ENCODE results near the gene NBDY.

NBDY gene

DNA sequence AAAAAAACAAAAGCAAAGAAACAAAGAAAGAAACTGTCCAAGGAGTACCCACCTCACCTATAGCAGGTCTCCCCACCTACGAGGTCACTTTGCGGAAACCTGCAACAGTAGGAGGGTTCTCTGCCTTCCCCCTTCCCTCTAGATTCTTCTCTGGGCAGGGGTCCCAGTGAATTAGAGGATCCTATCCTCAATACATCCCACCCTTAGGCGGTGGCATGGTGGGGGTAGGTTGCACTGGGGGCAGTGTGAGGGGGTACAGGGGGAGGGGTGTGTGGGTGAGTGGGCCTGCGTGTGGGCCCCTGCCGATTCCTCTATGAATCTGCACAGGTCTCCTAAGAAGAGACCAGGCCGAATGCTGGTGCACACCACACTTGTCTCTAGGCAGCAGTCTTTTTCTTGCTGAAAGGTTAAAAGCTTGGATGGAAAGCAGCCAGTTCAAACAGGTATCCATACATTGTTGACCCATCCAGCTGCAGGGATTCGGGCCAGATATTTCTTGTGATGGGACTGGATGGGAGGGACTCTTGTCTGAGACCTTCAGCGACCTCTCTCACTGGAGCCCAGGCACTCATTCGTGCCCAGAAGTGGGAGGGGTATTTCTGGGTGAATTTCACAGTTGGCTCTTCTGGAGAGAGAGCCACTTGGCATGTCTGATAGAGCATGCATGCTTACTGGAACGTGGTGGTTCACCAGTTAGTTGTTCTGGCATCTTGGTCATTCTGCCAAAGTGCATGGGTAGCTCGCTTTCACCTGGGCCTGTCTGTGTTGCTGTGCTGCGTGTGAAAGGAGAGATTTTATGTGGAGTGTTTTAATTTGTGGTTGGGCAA is 65.6 kb downstream of the NBDY start:
- Histone ChIP-seq H3K27me3 (ENCODE audit: control insufficient read depth, insufficient read depth, low read length) (no peaks in the 10 kb centered on the region), H3K27ac (ENCODE audit: low read length) (no peak overlapping the region), H3K4me1 (ENCODE audit: control insufficient read depth, insufficient read depth, low read length) (no peaks in the 10 kb centered on the region), H3K9me3 (ENCODE audit: control insufficient read depth, insufficient read depth, low read length) (no peaks in the 10 kb centered on the region), H3K36me3 (ENCODE audit: control insufficient read depth, insufficient read depth, low read length) (no peaks in the 10 kb centered on the region), H3K4me3 (ENCODE audit: low read length) (no peak overlapping the region)
- WGBS (ENCODE audit: insufficient coverage, insufficient read length): no CpG with 5 or more reads among the region's 12 CpGs
- DNase-seq (ENCODE audit: low read depth, low spot score): no peak

DNA sequence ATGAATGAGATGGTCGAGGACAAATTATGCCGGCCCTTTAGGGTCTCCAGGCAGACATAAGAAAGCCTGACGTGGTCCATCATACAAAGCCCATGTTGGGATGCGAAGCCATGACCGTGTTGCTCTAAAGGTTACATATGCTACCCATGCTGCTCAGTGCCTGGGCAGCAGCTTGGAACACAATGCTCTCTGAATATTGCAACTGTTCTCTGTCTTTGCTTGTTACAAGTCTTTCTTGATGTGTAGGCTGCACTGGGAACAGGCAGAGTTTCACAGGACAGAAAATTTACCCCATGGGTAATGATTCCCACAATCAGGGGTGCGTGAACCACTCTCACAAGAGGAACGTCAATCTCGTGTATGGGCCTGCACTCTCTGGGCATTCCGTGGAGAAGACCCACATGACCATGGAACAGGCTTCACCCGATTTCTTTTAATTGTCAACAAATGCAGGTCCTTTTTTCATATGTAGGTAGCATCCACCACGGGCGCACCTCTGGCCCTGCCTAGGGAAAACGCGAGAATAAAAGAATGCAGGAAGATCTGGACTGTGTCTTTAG is 66.3 kb downstream of the NBDY start:
- no peaks in the 10 kb centered on the region for H3K4me1 ChIP-seq (ENCODE audit: control insufficient read depth, insufficient read depth, low read length)
- no peak overlapping the region for H3K4me3 ChIP-seq (ENCODE audit: low read length)
- WGBS (ENCODE audit: insufficient coverage, insufficient read length): no CpG with 5 or more reads among the region's 14 CpGs
- DNase-seq (ENCODE audit: low read depth, low spot score): no peak
- no peak overlapping the region for H3K27ac ChIP-seq (ENCODE audit: low read length)
- no peaks in the 10 kb centered on the region for H3K9me3 ChIP-seq (ENCODE audit: control insufficient read depth, insufficient read depth, low read length)
- no peaks in the 10 kb centered on the region for H3K36me3 ChIP-seq (ENCODE audit: control insufficient read depth, insufficient read depth, low read length)
- H3K27me3 ChIP-seq (ENCODE audit: control insufficient read depth, insufficient read depth, low read length): no peaks in the 10 kb centered on the region

DNA sequence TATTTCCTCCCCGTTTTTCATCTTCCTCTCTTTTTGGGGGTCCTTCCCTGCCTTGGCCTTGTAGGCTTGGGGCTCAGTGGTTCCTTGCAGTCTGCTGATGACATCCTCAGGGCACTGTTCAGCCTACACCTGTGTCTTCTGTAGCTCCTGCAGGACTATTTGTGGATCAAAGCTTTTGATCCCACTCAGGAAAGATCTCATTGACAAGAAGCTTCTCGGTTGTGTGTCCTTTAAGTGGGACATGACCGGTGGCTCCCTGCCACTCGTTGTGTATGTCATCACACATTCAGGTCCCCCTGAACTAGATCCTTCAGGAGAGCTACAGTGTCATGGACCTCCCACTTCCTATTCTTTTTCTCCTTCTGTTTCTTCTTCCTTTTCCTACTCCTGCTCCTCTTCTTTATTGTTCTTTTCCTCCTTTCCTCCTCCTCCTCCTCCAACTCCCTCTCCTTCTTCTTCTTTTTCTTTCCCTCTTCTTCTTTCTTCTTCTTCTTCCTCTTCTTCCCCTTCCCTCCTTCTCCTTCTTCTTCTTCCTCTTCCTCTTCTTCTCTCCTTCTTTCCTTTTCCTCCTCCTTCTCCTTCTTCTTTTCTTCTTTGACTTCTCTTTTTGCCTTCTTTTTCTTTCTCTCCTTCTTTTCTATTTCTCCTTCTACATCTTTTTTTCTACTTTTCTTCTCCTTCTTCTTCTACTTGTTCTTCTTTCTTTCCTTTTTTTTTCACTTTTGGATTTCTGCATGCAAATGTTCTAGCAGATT is 67.8 kb downstream of the NBDY start:
- Histone ChIP-seq H3K27ac (ENCODE audit: low read length) (no peak overlapping the region), H3K27me3 (ENCODE audit: control insufficient read depth, insufficient read depth, low read length) (no peaks in the 10 kb centered on the region), H3K4me3 (ENCODE audit: low read length) (no peak overlapping the region), H3K9me3 (ENCODE audit: control insufficient read depth, insufficient read depth, low read length) (no peaks in the 10 kb centered on the region), H3K4me1 (ENCODE audit: control insufficient read depth, insufficient read depth, low read length) (no peaks in the 10 kb centered on the region), H3K36me3 (ENCODE audit: control insufficient read depth, insufficient read depth, low read length) (no peaks in the 10 kb centered on the region)
- WGBS (ENCODE audit: insufficient coverage, insufficient read length): no CpG with 5 or more reads among the region's 4 CpGs
- DNase-seq (ENCODE audit: low read depth, low spot score): no peak

DNA sequence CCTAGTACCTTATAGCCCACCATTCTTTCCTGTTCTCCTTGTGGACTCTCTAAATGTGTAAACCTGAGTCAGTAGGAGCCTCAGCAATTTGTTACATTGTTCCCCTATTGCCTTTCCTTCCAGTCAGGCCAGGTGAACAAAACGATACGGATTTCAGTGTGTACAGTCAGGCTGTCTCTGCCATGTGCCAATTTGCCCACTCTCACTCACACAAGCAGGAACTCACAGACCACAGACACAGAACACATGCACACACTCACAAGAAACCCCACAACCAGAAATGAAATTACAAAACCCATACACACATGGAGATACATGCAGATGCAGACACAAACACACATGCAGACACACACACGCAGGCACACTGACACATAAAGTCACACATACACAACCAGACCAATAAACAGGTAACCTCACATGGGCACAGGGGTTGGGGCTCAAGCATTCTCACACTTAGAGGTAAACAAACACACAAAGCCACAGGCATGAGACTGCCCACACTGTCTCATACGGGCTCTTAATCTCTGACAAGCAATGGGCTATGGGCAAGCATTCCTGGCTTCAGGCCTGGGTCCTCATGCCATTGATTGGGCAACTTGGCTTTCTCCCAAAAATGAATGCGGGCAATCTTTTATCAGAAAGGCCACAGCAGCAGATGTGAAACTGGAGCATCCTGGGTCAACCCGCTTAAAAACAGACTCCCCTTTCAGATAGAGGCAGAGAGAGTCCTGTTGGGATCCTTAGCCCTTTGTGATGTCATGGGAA is 68.7 kb downstream of the NBDY start:
- Histone ChIP-seq H3K36me3 (ENCODE audit: control insufficient read depth, insufficient read depth, low read length) (no peaks in the 10 kb centered on the region), H3K27me3 (ENCODE audit: control insufficient read depth, insufficient read depth, low read length) (no peaks in the 10 kb centered on the region), H3K27ac (ENCODE audit: low read length) (no peak overlapping the region), H3K9me3 (ENCODE audit: control insufficient read depth, insufficient read depth, low read length) (no peaks in the 10 kb centered on the region), H3K4me1 (ENCODE audit: control insufficient read depth, insufficient read depth, low read length) (no peaks in the 10 kb centered on the region), H3K4me3 (ENCODE audit: low read length) (no peak overlapping the region)
- no CpG with 5 or more reads among the region's 6 CpGs for WGBS (ENCODE audit: insufficient coverage, insufficient read length)
- DNase-seq (ENCODE audit: low read depth, low spot score): no peak

DNA sequence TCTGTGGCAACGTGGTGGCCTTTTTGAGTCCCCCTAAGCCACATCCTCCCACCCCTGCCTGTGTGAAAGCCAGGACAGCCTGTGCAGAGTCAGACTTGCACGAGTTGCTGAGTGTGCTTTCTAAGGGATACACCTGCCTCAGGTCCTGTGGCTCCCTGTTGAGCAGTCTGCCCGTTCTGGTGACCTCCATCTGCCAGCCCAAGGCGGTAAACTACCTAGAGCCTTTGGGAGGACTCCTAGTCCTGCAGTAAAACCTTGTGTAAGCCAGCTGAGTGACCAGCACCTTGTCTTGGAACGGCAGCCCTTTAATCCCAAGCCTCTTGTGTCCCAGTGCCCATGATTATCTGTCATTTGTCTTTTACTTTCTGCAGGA is 69.3 kb downstream of the NBDY start:
- Histone ChIP-seq H3K4me3 (ENCODE audit: low read length) (no peak overlapping the region), H3K27ac (ENCODE audit: low read length) (no peak overlapping the region), H3K27me3 (ENCODE audit: control insufficient read depth, insufficient read depth, low read length) (no peaks in the 10 kb centered on the region), H3K4me1 (ENCODE audit: control insufficient read depth, insufficient read depth, low read length) (no peaks in the 10 kb centered on the region), H3K36me3 (ENCODE audit: control insufficient read depth, insufficient read depth, low read length) (no peaks in the 10 kb centered on the region), H3K9me3 (ENCODE audit: control insufficient read depth, insufficient read depth, low read length) (no peaks in the 10 kb centered on the region)
- DNase-seq (ENCODE audit: low read depth, low spot score): no peak
- no CpG with 5 or more reads among the region's 5 CpGs for WGBS (ENCODE audit: insufficient coverage, insufficient read length)

DNA sequence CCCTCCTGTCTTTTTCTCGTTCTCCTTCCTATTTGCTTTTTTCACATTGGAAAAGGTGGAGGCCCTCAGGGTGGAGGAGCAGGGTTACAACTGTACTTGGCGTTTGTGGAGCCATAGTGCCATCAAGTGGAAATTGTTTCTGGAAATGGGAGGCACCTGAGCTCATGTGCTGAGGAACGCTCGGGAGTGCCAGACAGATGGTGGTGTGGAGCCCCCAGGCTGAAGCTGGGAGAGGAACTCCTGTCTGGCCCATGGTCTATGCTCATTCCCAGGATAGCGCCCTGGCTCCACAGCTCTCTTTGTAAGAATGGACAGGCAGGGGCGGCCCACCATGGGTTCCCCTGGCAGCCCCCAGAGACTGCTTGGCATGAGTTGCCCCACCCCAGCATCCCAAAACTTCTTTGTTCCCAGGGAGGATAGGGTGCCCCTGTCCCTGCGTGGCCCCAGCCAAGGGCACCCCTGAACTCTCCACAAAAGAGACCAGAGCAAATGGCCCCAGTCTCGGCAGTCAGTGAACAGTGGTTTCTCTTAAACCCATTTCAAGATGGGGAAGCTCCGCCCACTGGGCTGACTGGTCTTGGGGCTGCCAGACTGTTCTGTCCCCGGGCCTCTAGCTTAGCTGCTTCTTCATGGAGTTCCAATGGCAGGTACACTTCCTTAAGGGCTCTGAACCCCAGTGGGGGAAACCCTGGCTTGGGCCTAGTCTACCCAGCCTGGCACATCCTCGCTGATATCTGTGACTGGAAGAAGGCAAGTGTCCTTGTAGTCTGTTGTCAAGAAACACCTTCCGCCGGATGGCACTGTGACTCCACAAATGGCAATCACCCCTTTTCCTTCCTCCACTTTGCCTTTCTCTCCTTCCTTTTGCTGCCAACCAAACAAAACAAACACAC is 70.1 kb downstream of the NBDY start:
- no CpG with 5 or more reads among the region's 13 CpGs for WGBS (ENCODE audit: insufficient coverage, insufficient read length)
- H3K9me3 ChIP-seq (ENCODE audit: control insufficient read depth, insufficient read depth, low read length): no peaks in the 10 kb centered on the region
- no peaks in the 10 kb centered on the region for H3K36me3 ChIP-seq (ENCODE audit: control insufficient read depth, insufficient read depth, low read length)
- no peak overlapping the region for H3K4me3 ChIP-seq (ENCODE audit: low read length)
- H3K4me1 ChIP-seq (ENCODE audit: control insufficient read depth, insufficient read depth, low read length): no peaks in the 10 kb centered on the region
- DNase-seq (ENCODE audit: low read depth, low spot score): no peak
- H3K27me3 ChIP-seq (ENCODE audit: control insufficient read depth, insufficient read depth, low read length): no peaks in the 10 kb centered on the region
- H3K27ac ChIP-seq (ENCODE audit: low read length): no peak overlapping the region

DNA sequence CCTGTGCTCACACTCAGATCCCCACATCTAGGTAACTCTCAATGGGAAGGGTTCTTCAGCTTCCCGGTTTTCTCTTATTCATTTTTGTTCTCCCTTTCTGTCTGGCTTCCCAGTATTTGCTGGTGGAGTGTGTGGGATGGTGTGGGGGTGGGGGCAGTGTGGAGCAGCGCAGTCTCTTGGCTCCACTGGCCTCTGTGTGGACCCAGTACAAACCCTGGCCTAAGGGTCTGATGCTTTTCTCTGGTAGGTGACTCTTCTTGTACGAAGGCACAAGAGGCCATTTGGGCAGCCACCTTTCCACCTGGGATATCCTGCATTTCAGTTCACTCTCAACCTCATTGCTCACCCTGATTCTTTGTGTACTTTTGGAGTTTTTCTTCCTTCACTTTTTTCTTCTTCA is 71.3 kb downstream of the NBDY start:
- no peak overlapping the region for H3K4me3 ChIP-seq (ENCODE audit: low read length)
- no peaks in the 10 kb centered on the region for H3K9me3 ChIP-seq (ENCODE audit: control insufficient read depth, insufficient read depth, low read length)
- DNase-seq (ENCODE audit: low read depth, low spot score): no peak
- no peaks in the 10 kb centered on the region for H3K4me1 ChIP-seq (ENCODE audit: control insufficient read depth, insufficient read depth, low read length)
- no peaks in the 10 kb centered on the region for H3K36me3 ChIP-seq (ENCODE audit: control insufficient read depth, insufficient read depth, low read length)
- WGBS (ENCODE audit: insufficient coverage, insufficient read length): no CpG with 5 or more reads among the region's 3 CpGs
- H3K27me3 ChIP-seq (ENCODE audit: control insufficient read depth, insufficient read depth, low read length): no peaks in the 10 kb centered on the region
- H3K27ac ChIP-seq (ENCODE audit: low read length): no peak overlapping the region

DNA sequence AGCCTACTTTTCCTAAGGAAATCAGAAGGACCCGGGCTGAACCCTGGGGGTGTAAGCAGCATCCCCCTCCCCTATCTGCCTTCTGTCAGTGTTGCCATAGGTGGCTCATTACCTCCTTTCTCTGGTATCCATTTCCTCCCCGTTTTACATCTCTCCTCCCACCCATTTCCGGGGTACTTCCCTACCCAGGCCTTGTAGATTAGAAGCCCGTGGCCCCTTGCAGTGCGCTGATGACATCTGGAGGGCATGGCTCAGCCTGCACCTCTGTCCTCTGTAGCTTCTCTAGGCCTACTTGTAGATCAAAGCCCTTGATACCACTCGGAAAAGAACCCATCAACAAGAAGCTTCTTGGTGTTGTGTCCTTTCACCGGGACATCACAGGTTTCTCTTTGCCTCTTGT is 71.8 kb downstream of the NBDY start:
- H3K9me3 ChIP-seq (ENCODE audit: control insufficient read depth, insufficient read depth, low read length): no peaks in the 10 kb centered on the region
- H3K27ac ChIP-seq (ENCODE audit: low read length): no peak overlapping the region
- no CpG with 5 or more reads among the region's 7 CpGs for WGBS (ENCODE audit: insufficient coverage, insufficient read length)
- no peaks in the 10 kb centered on the region for H3K27me3 ChIP-seq (ENCODE audit: control insufficient read depth, insufficient read depth, low read length)
- no peak overlapping the region for H3K4me3 ChIP-seq (ENCODE audit: low read length)
- no peaks in the 10 kb centered on the region for H3K4me1 ChIP-seq (ENCODE audit: control insufficient read depth, insufficient read depth, low read length)
- H3K36me3 ChIP-seq (ENCODE audit: control insufficient read depth, insufficient read depth, low read length): no peaks in the 10 kb centered on the region
- no peak for DNase-seq (ENCODE audit: low read depth, low spot score)

DNA sequence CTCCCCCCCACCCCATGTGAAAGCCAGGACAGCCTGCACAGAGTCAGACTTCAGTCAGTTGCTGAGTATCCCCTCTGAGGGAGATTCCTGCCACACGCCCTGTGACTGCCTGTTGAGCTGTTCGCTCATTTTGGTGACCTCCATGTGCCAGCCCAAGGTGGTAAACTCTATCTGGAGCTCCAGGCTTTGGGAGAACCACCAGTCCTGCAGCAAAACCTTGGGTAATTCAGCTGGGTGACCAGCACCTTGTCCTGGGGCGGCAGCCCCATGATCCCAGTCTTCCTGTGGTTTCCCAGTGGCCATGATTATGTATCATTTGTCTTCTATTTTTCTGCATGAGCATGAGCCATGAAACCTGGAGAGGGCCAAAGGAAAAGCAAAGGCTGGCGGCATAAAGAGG is 73.4 kb downstream of the NBDY start:
- Histone ChIP-seq H3K27ac (ENCODE audit: low read length) (no peak overlapping the region), H3K4me1 (ENCODE audit: control insufficient read depth, insufficient read depth, low read length) (no peaks in the 10 kb centered on the region), H3K4me3 (ENCODE audit: low read length) (no peak overlapping the region), H3K27me3 (ENCODE audit: control insufficient read depth, insufficient read depth, low read length) (no peaks in the 10 kb centered on the region), H3K9me3 (ENCODE audit: control insufficient read depth, insufficient read depth, low read length) (no peaks in the 10 kb centered on the region), H3K36me3 (ENCODE audit: control insufficient read depth, insufficient read depth, low read length) (no peaks in the 10 kb centered on the region)
- DNase-seq (ENCODE audit: low read depth, low spot score): no peak
- no CpG with 5 or more reads among the region's 4 CpGs for WGBS (ENCODE audit: insufficient coverage, insufficient read length)

All from iPS DF 6.9 (cell line).